ENCODE data around the gene SH3RF3.
"Not testable (repeated sequence)": the region's sequence is repeated elsewhere in the genome, so short reads cannot be mapped to it uniquely, and the experiment has no call there.

The SH3RF3 gene

DNA sequence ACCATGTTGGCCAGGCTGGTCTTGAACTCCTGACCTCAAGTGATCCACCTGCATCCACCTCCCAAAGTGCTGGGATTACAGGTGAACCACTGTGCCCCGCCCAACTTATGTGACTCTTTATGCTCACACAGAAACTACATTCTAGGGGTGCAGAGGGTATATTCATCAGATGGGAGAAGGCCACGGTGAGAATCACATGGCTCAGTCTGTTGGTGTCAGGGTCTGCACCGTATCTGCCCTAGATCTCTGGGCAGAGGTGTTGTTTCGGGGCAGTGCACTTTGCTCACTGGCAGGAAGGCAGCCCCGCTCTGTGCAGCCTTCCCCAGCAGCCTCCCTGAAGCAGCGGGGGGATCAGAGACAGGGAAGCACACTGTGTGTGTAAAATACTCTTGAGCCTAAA, 76.4 kb downstream of the SH3RF3 start:
- no peak for DNase-seq

DNA sequence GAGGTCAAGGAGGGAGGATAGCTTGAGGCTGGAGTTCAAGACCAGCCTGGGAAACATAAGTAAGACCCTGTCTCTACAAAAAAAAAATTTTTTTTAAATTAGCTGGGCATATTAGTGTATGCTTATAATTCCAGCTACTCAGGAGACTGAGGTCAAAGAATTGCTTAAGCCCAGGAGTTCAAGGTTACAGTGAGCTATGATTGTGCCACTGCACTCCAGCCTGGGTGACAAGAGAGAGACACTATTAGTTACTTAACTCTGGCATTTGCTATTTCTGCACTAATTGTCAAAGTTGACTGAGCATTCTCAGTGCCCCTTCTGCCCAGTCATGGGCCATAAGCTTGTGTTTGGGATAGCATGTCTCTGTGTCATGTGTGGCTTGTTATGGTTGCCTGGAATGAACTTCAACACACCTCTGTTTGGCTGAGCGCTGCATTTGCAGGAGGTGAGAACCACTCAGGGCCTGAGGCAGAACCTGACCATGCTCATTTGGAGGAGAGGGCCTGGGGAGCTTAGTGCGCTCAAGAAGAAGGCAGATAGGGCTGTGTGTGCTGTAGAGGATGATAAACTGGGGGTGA, 77.7 kb downstream of the SH3RF3 start:
- no peak for DNase-seq

DNA sequence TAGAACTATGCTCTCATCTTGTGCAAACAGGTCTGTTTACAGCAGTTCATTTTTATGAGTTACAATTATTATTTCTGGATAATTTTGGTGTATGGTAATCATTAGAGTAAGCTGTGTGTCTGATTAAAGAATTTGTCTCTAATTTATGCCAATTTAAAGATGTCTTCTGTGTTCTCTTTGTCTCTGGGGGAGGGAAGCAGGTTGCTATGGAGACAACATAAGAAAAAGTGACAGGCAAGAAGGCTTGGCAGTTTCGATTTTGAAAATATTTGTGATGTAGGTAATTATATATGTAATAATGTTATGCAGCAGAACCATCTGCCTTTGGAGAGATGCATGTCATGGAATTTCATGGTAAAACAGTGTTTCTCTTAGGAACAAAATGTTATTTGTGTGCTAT, 78.2 kb downstream of the SH3RF3 start:
- no peak for DNase-seq

DNA sequence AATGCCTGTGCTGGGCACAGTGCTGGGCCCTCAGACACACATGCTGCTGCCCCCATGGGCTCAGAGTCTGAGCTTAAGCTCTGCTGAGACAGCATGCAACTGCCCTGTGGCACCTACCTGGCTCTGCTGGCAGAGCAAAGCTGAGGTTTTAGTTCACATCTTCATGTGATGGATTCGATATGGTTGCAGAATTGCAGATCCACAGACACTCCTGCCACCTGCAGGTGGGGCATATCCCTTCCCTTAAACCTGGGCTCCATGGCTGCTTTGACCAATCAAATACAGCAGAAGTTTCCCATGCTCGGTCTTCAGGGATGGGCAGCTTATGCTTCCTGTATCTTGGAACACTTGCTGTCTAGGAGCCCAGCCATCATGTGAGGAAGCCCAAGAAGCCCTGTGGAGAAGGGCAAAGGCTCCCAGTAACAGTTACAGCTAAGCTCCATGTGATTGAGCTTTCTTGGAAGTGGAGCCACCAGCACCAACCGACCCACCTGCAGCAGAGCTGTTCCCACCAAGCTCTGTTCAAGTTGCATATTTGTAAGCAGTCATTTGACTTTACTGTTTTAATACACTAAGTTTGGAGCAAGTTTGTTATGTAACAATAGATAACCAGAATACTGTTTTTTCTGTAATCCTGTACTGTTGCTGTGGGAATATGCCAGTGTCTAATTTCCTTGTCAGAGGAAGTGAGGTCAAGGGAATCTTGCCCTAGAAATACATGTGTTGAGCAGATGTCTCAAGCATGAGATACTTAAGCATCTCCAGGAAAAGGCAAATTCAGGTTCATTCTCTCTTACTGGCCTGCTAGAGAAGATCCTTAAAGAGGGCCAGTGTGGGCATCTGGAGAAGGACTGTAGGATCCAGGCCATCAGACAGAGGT, 79.3 kb downstream of the SH3RF3 start:
- DNase-seq, result no peak

GRCh38 chr2:109208951-109209335, 79.9 kb downstream of the SH3RF3 start:
- DNase-seq, result no peak

DNA sequence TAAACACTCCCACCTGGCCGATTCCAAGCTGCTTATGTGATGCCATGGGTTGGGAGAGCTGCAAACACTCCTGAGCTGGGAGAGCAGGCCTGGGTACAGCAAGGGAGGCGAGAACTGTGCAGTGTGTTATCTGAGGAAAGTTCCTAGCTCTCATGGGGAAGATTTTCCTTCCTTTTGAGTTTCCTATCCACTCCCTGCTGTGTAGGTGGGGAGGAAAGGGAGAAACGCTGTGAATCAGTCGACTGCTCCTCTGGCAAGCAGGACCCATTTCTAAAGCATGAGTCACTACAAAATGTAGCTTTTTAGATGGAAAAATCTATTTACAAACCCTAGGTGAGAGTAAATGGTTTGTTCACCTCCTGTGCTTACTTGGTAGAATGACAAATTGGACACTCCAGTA, 80.4 kb downstream of the SH3RF3 start:
- no peak for DNase-seq

DNA sequence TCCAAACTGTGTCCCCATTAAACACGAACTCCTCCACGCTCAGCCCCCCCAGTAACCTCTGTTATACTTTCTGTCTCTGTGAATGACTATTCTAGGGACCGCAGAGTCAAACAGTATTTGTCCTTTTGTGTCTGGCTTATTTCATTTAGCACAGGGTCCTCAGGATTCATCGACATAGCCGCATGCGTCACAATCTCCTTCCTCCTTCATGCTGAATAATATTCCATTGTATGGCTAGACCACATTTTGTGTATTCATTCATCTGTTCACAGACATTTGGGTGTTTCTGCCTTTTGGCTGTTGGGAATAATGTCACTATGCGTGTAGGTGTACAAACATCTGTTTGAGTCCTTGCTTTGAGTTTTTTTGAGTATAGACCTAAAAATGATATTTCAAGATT, 80.9 kb downstream of the SH3RF3 start:
- DNase-seq, result no peak

DNA sequence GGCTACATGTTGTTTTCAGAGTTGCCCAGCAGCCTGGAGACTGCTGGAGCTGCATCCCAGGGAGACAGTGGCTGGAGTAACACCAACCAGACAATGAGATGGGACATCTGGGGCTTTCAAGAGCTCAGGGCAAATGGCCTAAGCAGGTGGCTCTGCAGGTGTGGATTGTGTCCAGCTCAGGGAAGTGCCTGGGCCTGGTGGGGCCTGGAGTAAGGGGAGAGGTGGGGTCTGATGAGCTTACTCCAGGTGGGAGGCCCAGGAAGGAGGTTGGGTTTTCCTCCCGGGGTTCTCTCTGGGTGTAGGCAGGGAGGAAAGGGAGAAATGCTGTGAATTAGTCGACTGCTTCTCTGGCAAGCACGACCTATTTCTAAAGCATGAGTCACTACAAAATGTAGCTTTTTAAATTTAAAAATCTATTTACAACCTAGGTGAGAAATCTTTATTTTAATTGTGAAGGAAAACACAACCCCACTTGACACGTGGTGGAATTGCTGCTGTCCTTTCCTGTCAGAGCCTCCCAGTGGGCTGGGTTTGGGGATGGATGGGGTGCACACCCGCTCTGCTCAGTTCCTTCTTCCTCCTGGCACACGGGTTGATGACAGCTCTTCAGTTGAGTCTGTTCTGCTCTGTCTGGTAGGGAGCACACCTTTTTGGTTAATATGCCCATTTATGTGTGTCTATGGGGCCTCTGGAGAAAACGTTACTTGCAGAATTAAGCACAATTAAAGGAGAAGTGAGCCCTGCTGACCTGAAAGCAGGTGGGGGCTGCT, 81.6 kb downstream of the SH3RF3 start:
- no peak for DNase-seq

DNA sequence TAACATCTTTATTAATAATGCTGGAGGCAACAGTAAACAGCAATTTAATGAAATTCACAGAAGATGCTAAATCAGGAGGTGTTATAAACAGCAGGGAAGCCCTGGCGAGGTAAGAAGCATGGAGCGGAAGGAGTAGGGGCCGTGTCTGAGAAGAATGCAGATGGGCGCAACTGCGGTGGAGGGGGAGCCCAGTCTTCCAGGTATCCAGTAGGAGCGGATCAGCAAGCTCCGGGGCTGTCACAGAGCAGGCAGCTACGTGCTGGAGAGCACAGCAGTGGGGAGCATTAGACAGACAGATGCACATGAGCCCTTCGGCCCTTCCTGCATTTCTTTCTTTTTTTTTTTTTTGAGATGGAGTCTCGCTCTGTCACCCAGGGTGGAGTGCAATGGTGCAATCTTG, 82.3 kb downstream of the SH3RF3 start:
- DNase-seq, result no peak

DNA sequence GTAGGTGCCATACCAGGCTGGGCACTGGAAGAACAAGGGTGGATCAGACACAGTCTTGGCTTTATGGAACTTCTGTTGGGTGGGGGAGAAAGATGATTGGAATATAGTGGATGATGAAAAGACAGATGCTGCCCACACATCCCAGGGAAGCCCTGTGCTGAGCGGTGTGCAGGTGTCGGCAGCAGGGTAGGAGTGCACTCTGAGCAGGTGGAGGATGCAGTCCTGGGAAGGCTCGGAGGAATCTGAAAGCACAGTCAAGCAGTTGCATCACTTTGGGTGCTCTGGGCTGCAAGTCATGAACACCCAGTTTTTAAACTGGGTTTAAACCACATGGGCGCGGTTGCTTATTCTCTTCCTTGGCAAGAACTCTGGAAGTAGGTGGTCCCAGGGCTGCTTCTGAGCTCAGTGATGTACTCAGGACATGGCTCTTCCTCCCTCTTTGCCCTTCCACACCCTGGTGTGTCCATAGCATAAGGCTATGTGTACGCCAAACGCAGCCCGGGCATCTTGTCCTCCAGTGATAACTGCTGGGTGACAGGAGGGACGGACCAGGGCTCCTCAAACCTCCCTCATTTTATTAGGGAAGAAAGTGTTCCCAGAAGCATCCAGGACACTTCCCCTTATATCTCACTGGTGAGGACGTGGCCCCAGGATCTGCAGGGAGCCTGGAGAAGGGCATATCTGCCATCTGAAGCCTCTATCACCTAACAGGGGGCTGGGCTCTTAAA, 84.0 kb downstream of the SH3RF3 start:
- no peak for DNase-seq

- DNase-seq, result no peak
Measured at GRCh38 chr2:109213646-109214433, 84.8 kb downstream of the SH3RF3 start.

DNA sequence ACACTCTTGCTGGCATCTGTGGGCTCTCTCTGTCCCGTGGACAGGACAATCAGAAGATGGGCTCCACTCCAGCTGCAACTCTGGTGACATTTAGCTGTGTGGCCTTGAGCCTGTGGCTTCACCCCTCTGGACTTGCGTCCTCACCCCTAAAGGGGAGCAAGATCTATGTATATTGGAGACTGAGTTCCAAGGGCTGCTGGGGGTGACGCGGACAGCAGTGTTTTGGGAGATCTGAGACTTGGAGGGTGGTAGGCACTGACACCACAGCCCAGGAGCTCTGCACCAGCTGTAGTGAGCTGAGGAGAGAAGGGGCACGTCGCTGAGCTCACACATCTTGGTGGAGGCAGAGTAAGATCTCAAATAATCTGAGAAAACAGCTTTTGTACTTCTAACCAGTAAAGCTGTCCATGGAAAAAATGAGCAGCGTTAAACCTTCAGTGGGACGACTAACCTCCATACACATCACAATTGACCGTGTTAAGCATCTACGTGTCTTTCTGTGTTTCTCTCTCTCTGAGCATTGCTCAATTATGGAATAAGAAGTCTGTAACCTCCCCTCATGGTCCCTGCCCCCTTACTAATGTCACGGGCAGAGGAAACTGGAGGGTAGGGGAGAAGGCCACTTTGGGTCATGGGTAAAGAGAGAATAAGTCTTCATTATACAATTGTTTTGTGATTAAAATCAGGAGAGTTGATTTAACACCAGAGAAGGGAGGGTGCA, 85.8 kb downstream of the SH3RF3 start:
- no peak for DNase-seq

DNA sequence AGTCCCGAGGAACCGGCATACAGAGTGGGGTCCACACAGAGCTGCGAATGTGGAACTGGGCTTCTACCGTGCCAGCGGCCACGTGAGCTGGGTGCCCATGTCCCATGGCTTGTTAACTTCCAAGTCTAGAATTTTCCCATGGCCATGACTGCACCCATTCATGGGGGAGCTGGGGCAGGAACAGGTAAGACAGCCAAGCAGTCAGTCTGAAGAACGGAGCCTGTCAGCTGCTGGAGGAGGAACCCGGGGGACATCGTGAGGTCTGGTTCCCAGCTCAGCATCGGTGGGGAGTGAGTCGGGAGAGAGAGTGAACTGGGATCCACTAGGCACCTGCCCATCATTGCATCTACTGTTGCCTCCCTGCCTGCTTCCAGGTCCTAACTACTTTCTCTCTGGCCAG, 86.9 kb downstream of the SH3RF3 start:
- DNase-seq, result no peak

GRCh38 chr2:109216332-109216731, 87.3 kb downstream of the SH3RF3 start:
- DNase-seq, result no peak

GRCh38 chr2:109217362-109218086, 88.5 kb downstream of the SH3RF3 start:
- no peak for DNase-seq

DNA sequence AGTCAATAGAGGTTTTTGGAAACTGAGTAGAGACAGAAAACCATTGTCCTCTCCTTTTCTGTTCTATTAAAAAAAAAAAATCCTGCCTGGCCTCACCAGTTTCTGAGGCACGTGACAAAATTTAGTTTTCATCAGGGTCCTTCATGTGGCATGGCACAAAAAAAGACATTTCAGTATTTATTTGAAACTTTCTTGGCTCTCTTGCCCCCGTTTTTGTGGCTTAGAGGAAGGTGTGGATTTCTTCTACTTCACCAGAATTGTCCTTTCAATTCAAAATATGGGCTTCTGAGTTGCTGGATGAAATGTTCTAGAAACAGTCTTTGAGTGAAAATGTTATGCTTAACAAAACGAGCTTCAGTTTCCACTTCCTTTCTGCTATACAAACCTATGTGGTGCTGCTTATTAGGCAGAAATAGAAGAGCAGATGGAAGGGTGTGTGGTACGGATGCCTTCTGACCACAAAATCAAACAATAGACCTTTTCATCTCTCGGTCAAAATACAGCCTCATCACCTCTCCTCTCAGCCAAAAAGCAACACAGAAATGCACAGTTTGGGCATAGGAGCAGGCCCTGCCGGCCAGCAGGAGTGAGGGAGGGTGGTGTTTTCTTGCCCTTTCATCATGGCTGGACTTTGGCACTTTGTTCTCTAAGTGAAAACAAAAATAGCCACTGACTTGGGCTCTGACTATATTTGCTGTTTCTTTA, 89.2 kb downstream of the SH3RF3 start:
- no peak for DNase-seq

GRCh38 chr2:109218792-109219126, 89.8 kb downstream of the SH3RF3 start:
- DNase-seq, result no peak

- no peak for DNase-seq
Measured at GRCh38 chr2:109220860-109221259, 91.9 kb downstream of the SH3RF3 start.

DNA sequence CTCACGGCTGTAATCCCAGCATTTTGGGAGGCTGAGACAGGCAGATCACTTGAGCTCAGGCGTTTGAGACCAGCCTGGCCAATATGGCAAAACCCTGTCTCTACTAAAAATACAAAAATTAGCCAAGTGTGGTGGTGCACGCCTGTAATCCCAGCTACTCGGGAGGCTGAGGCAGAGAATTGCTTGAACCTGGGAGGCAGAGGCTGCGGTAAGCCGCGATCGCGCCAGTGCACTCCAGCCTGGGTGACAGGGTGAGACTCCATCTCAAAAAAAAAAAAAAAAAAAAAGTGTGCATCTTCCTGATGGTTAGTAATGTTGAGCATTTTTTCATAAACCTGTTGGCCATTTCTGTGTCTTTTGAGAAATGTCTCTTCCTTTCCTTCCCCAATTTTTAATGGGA, 92.3 kb downstream of the SH3RF3 start:
- not testable (repeated sequence) for DNase-seq

DNA sequence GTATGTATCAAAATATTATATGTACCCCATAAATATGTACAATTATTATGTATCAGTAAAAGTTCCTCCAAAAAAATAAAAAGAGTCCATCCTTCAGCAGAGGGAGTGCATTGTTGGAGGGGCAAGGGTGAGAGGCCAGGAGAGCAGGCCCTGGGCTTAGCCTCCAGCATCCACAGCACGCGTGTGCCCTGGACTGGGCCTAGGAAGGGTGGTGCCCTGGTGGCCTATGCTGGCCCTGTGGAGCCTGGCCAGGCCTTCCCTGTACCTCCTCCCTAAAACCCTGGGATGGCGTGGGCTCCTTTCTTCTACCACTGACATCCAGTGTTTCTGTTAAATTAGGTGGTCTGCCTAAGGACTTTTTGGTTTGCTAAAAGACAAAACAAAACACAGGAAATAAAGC, 93.4 kb downstream of the SH3RF3 start:
- DNase-seq, result no peak

Data from NCI-H1105 treated with DMSO at 0.1 percent for 48 hours (cell line).